ENCODE data around the gene ARL5C.

- TF ChIP-seq CTCF (IDR thresholded peaks at IDR 0.05; ENCODE audit: low read depth, low read length, missing input control) (no peak), YY1 (IDR thresholded peaks at IDR 0.05) (no peak), ATF3 (IDR thresholded peaks at IDR 0.05) (no peak), SP1 (IDR thresholded peaks at IDR 0.05) (no peak), RAD21 (IDR thresholded peaks at IDR 0.05) (no peak)
- TF ChIP-seq, protein P1, sequence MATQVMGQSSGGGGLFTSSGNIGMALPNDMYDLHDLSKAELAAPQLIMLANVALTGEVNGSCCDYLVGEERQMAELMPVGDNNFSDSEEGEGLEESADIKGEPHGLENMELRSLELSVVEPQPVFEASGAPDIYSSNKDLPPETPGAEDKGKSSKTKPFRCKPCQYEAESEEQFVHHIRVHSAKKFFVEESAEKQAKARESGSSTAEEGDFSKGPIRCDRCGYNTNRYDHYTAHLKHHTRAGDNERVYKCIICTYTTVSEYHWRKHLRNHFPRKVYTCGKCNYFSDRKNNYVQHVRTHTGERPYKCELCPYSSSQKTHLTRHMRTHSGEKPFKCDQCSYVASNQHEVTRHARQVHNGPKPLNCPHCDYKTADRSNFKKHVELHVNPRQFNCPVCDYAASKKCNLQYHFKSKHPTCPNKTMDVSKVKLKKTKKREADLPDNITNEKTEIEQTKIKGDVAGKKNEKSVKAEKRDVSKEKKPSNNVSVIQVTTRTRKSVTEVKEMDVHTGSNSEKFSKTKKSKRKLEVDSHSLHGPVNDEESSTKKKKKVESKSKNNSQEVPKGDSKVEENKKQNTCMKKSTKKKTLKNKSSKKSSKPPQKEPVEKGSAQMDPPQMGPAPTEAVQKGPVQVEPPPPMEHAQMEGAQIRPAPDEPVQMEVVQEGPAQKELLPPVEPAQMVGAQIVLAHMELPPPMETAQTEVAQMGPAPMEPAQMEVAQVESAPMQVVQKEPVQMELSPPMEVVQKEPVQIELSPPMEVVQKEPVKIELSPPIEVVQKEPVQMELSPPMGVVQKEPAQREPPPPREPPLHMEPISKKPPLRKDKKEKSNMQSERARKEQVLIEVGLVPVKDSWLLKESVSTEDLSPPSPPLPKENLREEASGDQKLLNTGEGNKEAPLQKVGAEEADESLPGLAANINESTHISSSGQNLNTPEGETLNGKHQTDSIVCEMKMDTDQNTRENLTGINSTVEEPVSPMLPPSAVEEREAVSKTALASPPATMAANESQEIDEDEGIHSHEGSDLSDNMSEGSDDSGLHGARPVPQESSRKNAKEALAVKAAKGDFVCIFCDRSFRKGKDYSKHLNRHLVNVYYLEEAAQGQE (IDR thresholded peaks at IDR 0.05), result no peak
Measured at GRCh38 chr17:39158623-39159022, 7.3 kb downstream of the ARL5C start.

Measured in liver (tissue), 3 donors.